Peyer's patch (tissue), 4 donors: Measurements from ENCODE around the gene DRGX.

ENCODE experiments used
- POLR2A ChIP-seq, 2 donors: fragments of 450-650 bp; IDR thresholded peaks; one replicate each; pipeline ENCODE4 v1.5.1; 2017; ENCODE audit warnings: antibody characterized with exemption in 2 of 2, mild to moderate bottlenecking in 2 of 2, moderate library complexity in 2 of 2
- TF ChIP-seq, protein P1 (sequence below), 6 experiments: fragments of 450-650 bp in 4 of 6; fragments of 200-600 bp in 2 of 6; sonication (generic) in 1 of 6; IDR thresholded peaks; one replicate each; pipeline ENCODE4 v1.5.1; 2017 to 2019; ENCODE audit warnings: antibody characterized with exemption in 6 of 6, mild to moderate bottlenecking in 3 of 6, moderate library complexity in 1 of 6

GRCh38 chr10:49352323-49352722, 43.6 kb downstream of the DRGX start:
- TF ChIP-seq, protein P1, sequence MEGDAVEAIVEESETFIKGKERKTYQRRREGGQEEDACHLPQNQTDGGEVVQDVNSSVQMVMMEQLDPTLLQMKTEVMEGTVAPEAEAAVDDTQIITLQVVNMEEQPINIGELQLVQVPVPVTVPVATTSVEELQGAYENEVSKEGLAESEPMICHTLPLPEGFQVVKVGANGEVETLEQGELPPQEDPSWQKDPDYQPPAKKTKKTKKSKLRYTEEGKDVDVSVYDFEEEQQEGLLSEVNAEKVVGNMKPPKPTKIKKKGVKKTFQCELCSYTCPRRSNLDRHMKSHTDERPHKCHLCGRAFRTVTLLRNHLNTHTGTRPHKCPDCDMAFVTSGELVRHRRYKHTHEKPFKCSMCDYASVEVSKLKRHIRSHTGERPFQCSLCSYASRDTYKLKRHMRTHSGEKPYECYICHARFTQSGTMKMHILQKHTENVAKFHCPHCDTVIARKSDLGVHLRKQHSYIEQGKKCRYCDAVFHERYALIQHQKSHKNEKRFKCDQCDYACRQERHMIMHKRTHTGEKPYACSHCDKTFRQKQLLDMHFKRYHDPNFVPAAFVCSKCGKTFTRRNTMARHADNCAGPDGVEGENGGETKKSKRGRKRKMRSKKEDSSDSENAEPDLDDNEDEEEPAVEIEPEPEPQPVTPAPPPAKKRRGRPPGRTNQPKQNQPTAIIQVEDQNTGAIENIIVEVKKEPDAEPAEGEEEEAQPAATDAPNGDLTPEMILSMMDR (IDR thresholded peaks at IDR 0.05) = no peak
- no peak for TF ChIP-seq POLR2A (IDR thresholded peaks at IDR 0.05)
